NCI-H2196 (cell line): Measurements from ENCODE around the gene AKR1B15.

Source experiments
- DNase-seq: peaks from one replicate; lab custom pipeline; 2025; ENCODE audit not compliant: unreplicated experiment; lab: John Stamatoyannopoulos, UW

The AKR1B15 gene

DNA sequence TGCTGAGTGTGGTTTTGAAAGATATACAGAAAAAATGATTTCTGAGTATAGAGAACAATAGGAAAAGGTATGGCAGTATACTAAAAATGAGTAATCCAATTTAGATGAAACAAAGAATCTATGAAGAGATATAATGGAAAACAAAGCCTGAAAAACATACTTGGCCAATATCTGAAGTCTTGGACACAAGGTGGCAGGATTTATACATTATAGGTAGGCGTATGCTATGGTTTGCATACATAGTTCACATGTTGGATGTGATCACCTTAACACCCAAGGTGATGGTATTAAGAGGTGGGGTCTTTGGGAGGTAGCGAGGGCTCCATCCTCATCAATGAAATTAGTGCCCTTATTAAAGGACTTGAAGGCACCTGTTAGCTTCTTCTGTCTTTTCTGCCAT, 63.3 kb downstream of the AKR1B15 start:
- DNase-seq = no peak

- no peak for DNase-seq
Observed at GRCh38 chr7:134613623-134614347, 64.9 kb downstream of the AKR1B15 start.

DNA sequence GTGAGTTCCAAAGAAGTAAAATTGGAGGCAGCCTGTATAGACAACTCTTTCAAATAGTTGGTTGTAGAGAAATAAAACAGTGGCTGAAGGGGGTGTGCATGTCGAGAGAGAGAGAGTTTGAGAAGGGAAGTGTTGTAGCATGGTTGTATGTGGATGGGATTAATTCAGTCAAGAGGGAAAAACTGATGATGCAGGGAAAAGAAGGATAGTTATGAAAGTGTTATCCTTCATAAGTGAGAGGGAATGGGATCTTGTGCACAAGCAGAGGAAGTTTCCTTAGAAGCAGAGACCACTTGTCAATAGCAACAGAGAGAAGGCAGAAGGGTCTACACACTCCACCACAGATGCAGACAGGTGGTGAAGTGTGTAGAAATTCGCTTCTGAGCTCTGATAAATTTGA, 67.7 kb downstream of the AKR1B15 start:
- DNase-seq = no peak

- no peak for DNase-seq
Observed at GRCh38 chr7:134618756-134619530, 70.0 kb downstream of the AKR1B15 start.

DNA sequence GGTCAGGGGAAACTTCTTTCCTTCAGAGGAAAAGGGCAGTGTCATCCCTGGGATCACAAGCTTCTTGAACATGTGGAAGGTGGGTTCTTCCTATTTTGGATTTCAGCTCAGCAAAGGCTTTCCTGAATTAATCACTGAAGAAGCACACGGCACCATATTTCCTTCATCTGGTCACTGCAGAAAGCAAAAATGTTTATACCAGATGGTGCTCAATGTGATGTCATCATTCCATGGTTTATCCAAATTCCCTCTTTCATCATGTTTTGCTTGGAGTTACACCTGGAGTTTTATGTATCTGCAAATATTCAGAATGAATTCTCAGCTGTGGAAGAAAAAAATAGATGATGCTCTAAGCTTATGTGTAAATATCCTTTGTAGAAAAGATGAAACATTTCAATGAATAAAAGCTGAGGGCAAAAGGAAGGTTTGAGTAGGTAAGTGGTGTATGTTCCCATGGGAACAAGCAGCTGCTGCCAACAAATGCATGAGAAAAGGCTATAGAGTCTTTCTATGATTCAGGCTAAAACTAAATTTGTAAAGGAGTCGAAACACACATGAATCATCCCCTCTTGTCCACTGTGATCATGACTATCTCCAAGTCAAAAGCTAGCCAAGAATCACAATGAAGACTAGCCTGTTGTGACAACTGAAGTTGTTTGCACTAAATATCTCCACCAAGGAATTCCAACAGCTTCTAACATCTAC, 70.9 kb downstream of the AKR1B15 start:
- peak; percentile 3 for DNase-seq

- DNase-seq = no peak
Observed at GRCh38 chr7:134622303-134622995, 73.5 kb downstream of the AKR1B15 start.

GRCh38 chr7:134623193-134623592, 74.3 kb downstream of the AKR1B15 start:
- DNase-seq = no peak

- no peak for DNase-seq
Observed at GRCh38 chr7:134625550-134625949, 76.6 kb downstream of the AKR1B15 start.

DNA sequence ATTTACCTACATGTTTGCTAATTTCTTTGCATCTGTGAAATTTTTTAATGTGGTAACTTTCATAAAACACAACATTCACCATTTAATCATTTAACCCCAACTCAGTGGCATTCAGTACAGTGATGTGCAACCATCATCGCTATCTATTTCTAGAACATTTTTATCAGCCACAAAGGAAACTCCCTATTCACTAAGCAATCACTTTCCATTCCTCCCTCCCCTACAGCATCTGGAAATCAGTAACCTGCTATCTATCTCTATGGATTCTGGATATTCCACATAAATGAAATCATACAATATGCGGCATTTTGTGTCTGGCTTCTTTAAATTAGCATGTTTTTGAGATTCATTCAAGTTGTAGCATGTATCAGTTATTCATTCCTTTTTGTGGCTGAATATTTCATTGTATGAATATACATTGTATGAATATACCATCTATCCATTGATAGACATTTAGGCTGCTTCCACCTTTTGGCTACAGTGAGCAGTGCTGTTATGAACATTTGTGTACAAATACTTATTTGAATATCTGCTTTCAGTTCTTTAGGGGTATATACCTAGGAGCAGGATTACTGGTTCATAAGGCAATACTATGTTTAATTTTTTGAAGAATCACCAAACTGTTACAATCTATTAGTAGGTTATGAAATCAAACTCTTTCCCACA, 78.3 kb downstream of the AKR1B15 start:
- no peak for DNase-seq

GRCh38 chr7:134627775-134628153, 78.9 kb downstream of the AKR1B15 start:
- no peak for DNase-seq

GRCh38 chr7:134629445-134629844, 80.5 kb downstream of the AKR1B15 start:
- no peak for DNase-seq
